ENCODE measurements around the gene LCNL1.

Gene LCNL1

DNA sequence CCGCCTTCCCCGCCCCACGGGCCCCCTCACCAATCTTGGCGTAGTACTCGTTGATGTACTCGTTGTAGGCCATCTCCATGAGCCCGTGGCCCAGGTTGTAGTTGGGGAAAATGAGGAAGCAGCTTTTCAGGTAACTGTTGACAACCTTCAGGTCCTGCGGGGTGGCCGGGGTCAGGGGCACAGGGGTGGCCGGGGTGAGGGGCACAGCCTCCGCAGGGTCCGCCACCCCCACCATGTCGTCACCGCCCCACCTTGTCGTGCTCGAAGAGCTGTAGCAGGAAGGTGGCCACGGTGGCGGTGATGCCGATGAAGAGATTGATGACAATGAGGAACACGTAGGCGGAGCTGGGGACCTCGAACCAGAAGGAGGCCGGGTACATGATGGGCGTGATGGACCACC lies 28.4 kb downstream of the LCNL1 start:
- no peak overlapping the region for H3K27ac ChIP-seq

DNA sequence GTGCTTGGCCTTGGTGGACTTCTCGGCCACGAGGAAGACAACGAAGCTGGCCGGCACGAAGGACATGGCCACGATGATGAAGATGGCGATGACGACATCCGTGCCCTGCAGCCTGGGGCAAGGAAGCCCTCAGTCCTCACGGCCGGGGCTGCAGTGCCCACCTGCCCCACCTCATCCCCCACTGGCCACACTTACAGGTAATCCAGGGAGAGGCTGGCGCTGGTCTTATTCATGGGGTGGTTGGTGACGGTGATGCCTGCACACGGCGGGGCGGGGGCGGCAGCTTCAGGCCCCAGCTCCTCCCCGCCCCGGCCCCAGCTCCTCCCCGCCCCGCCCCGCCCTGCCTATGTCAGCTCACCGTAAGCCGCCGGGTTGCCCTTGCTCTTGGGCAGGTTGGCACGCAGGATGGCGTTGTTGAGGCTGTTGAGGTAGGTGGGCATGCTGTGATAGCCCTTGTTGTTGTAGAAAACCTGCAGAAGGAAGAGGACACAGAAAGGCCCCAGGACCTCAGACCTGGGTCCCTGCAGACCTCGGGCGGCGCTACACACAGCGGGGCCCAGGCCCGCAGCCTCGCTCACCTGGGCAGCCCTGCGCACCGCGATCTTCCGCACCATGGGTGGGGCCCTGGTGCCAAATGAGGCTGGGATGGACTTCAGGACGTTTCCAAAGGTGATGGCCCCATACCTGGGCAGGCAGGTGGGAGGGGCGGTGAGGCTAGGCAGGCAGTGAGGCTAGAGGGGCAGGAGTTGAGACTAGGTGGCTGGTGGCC lies 29.3 kb downstream of the LCNL1 start:
- TF ChIP-seq, protein P1, sequence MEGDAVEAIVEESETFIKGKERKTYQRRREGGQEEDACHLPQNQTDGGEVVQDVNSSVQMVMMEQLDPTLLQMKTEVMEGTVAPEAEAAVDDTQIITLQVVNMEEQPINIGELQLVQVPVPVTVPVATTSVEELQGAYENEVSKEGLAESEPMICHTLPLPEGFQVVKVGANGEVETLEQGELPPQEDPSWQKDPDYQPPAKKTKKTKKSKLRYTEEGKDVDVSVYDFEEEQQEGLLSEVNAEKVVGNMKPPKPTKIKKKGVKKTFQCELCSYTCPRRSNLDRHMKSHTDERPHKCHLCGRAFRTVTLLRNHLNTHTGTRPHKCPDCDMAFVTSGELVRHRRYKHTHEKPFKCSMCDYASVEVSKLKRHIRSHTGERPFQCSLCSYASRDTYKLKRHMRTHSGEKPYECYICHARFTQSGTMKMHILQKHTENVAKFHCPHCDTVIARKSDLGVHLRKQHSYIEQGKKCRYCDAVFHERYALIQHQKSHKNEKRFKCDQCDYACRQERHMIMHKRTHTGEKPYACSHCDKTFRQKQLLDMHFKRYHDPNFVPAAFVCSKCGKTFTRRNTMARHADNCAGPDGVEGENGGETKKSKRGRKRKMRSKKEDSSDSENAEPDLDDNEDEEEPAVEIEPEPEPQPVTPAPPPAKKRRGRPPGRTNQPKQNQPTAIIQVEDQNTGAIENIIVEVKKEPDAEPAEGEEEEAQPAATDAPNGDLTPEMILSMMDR (IDR thresholded peaks at IDR 0.05), result no peak
- no peak for TF ChIP-seq ZFX (IDR thresholded peaks at IDR 0.05; ENCODE audit: borderline replicate concordance)
- H3K27ac ChIP-seq, result no peak overlapping the region

More for the DNA sequence above, 28.4 kb downstream of the LCNL1 start:
- TF ChIP-seq, protein P1 (IDR thresholded peaks at IDR 0.05), result no peak
- no peak for TF ChIP-seq ZFX (IDR thresholded peaks at IDR 0.05; ENCODE audit: borderline replicate concordance)

DNA sequence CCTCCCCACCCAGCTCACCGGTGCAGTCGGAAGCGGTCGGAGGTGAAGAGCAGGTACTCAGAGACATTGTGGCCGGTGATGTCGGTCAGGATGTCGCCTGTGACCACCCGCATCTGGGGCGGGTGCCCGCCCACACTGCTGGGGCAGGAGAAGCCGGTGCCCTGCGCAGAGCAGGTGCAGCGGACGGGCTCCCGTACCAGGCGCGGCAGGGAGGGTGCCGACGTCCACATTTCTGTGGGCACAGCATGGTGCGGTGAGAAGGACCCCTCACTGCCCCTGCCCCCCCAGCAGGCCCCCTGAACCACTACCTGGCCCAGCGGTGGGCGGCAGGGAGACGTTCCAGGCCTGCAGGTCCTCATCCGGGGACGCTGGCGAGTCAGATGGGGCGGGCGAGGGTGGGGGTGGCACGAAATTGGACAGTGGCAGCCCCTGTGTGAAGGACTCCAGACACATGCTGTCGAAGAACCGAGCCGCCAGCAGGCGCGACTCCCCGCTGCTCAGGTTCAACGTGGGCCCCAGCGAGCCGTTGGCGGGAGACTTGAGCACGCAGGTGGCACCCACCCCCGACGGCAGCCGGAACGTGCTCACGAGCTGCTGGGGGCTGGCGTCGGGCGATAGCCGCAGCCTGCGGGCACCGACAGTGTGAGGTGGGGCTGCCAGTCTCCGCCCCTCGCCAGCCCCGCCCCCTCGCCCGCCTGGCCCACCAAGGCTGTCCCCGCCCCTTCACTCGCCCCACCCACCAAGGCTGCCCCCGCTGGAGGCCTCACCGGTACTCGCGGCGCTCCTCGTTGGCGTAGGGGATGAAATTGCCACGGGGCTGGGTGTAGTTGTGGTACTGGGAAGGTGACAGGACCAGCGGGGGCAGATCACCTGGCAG lies 30.1 kb downstream of the LCNL1 start:
- TF ChIP-seq, protein P1 (IDR thresholded peaks at IDR 0.05), result no peak
- TF ChIP-seq ZFX (IDR thresholded peaks at IDR 0.05; ENCODE audit: borderline replicate concordance), result no peak
- no peak overlapping the region for H3K27ac ChIP-seq

DNA sequence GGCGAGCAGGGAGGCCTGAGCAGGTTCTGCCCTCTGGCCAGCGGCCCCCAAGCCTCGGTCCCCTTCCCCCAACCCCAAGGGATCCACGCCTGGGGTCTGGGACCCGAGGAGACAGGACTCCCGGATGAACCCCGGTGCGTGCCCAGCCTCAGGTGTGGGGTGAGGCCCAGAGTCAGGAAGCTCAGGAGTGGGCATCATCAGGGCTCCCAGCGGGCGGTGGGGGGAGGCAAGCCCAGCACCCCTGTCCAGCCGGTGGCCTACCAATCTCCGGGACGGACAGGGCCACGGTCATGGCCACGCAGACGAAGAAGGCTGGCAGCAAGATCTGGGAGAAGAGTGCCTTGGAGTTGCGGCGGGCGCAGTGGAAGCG lies 30.8 kb downstream of the LCNL1 start:
- H3K27ac ChIP-seq, result no peak overlapping the region
- TF ChIP-seq, protein P1 (IDR thresholded peaks at IDR 0.05), result no peak
- TF ChIP-seq ZFX (IDR thresholded peaks at IDR 0.05; ENCODE audit: borderline replicate concordance), result no peak

DNA sequence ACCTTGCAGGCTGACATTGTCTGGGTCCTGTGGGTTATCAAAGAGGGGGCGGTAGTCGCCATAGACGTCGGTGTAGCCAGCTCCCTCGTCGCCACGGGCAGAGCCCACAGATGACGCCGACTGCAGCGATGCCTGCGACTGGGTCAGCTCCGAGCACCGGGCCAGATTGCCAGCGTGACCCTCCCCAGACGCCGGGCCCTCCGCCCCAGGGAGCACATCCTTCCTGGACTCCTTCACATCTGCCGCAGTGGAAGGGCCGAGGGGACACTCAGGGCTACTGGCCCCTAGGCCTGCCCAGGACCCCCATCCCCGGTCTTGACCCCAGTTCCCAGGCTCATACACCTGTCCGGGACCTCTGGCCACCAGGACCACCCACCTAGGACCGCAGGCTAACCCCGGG lies 31.4 kb downstream of the LCNL1 start:
- no peak overlapping the region for H3K27ac ChIP-seq
- TF ChIP-seq ZFX (IDR thresholded peaks at IDR 0.05; ENCODE audit: borderline replicate concordance), result no peak
- TF ChIP-seq, protein P1 (IDR thresholded peaks at IDR 0.05), result no peak

DNA sequence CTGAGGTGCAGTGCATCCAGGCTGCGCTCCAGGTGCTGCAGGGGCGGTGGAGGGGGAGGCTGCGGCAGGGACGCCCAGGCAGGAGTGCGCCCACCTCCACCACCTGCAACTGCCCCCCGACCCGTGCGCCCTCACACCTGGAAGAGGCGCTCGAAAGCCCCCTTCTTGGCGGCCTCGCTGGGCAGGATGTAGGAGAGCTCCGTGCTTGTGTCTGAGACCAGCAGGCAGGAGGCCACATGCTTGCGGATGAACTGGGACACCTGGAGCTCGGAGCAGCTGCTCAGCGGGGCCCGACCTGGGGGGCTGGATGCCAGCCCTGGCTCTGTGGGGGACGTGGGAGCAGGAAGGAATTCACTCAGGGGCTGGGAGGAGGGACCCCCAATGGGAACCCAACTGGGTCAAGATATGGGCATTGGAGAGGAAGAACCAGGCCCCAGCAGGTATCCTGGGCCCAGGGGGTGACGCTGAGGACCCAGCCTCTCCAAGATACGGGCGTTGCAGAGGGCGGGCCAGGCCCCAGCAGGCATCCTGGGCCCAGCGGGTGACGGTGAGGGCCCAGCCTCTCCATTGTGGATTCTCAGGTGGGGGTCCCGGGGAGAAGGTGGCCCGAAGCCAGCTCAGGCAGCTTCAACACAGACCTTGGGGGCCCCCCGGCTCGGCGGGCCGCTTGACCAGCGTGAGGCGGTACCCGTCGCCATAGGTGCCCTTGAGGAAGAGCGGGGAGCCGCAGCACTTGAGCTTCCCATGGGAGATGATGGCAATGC lies 32.2 kb downstream of the LCNL1 start:
- H3K27ac ChIP-seq, result no peak overlapping the region
- TF ChIP-seq ZFX (IDR thresholded peaks at IDR 0.05; ENCODE audit: borderline replicate concordance), result no peak
- TF ChIP-seq, protein P1 (IDR thresholded peaks at IDR 0.05), result no peak
